ENCODE measurements around the gene LIPI.
"Not testable (repeated sequence)": the region's sequence is repeated elsewhere in the genome, so short reads cannot be mapped to it uniquely, and the experiment has no call there.

LIPI gene

GRCh38 chr21:14115646-14116045 lies 95.1 kb downstream of the LIPI start:
- DNase-seq: no peak

GRCh38 chr21:14114251-14114650 lies 96.5 kb downstream of the LIPI start:
- no peak for DNase-seq

GRCh38 chr21:14104564-14104963 lies 106.2 kb downstream of the LIPI start:
- not testable (repeated sequence) for DNase-seq

GRCh38 chr21:14099570-14099969 lies 111.2 kb downstream of the LIPI start:
- DNase-seq: no peak

- no peak for DNase-seq
These were observed 112.8 kb downstream of the LIPI start for GRCh38 chr21:14097881-14098499.

GRCh38 chr21:14096577-14096976 lies 114.2 kb downstream of the LIPI start:
- DNase-seq: no peak

GRCh38 chr21:14096172-14096571 lies 114.6 kb downstream of the LIPI start:
- DNase-seq: no peak

GRCh38 chr21:14095056-14095455 lies 115.7 kb downstream of the LIPI start:
- DNase-seq: no peak

- DNase-seq: no peak
These were observed 117.8 kb downstream of the LIPI start for GRCh38 chr21:14092834-14093560.

- not testable (repeated sequence) for DNase-seq
These were observed 120.6 kb downstream of the LIPI start for GRCh38 chr21:14090184-14090583.

- no peak for DNase-seq
These were observed 122.4 kb downstream of the LIPI start for GRCh38 chr21:14088391-14088790.

GRCh38 chr21:14086553-14086952 lies 124.2 kb downstream of the LIPI start:
- no peak for DNase-seq

GRCh38 chr21:14084701-14085100 lies 126.1 kb downstream of the LIPI start:
- DNase-seq: no peak

- no peak for DNase-seq
These were observed 126.7 kb downstream of the LIPI start for GRCh38 chr21:14084068-14084501.

- no peak for DNase-seq
These were observed 130.0 kb downstream of the LIPI start for GRCh38 chr21:14080764-14081096.

GRCh38 chr21:14080040-14080763 lies 130.6 kb downstream of the LIPI start:
- no peak for DNase-seq

GRCh38 chr21:14078746-14079375 lies 131.9 kb downstream of the LIPI start:
- DNase-seq: no peak

- DNase-seq: no peak
These were observed 134.5 kb downstream of the LIPI start for GRCh38 chr21:14076143-14076806.

GRCh38 chr21:14075346-14076142 lies 135.2 kb downstream of the LIPI start:
- no peak for DNase-seq

- no peak for DNase-seq
These were observed 136.6 kb downstream of the LIPI start for GRCh38 chr21:14074177-14074576.

- no peak for DNase-seq
These were observed 137.1 kb downstream of the LIPI start for GRCh38 chr21:14073615-14074014.

Measured in RPMI8226 (cell line).